ENCODE measurements around the gene DDIT4.
"Not testable (repeated sequence)": the region's sequence is repeated elsewhere in the genome, so short reads cannot be mapped to it uniquely, and the experiment has no call there.

The DDIT4 gene

GRCh38 chr10:72298592-72299519 lies 25.1 kb downstream of the DDIT4 start:
- Histone ChIP-seq H3K9ac (peak overlapping the region; percentile 95; the same call in 1 of the 2 replicates), H2AFZ (ENCODE audit: low read depth) (peak overlapping the region; percentile 44; the same call in 1 of the 2 replicates), H3K27ac (peak overlapping the region; percentile 86), H3K36me3 (ENCODE audit: insufficient read depth) (no peaks in the 10 kb centered on the region), H3K27me3 (ENCODE audit: insufficient read depth, low read depth) (no peaks in the 10 kb centered on the region), H3K4me3 (IDR thresholded peaks at IDR 0.05; ENCODE audit: insufficient read depth, low read depth, low read length) (no peak overlapping the region), H3K4me2 (peak overlapping the region; percentile 63; the same call in 1 of the 2 replicates), H4K20me1 (ENCODE audit: insufficient read depth) (no peaks in the 10 kb centered on the region), H3K4me1 (ENCODE audit: low read depth, poor library complexity, severe bottlenecking) (peaks cover 35% of the 10 kb centered on the region), H3K79me2 (ENCODE audit: insufficient read depth, low read depth) (no peaks in the 10 kb centered on the region)
- TF ChIP-seq, protein P1, sequence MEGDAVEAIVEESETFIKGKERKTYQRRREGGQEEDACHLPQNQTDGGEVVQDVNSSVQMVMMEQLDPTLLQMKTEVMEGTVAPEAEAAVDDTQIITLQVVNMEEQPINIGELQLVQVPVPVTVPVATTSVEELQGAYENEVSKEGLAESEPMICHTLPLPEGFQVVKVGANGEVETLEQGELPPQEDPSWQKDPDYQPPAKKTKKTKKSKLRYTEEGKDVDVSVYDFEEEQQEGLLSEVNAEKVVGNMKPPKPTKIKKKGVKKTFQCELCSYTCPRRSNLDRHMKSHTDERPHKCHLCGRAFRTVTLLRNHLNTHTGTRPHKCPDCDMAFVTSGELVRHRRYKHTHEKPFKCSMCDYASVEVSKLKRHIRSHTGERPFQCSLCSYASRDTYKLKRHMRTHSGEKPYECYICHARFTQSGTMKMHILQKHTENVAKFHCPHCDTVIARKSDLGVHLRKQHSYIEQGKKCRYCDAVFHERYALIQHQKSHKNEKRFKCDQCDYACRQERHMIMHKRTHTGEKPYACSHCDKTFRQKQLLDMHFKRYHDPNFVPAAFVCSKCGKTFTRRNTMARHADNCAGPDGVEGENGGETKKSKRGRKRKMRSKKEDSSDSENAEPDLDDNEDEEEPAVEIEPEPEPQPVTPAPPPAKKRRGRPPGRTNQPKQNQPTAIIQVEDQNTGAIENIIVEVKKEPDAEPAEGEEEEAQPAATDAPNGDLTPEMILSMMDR (conservative IDR thresholded peaks at IDR 0.05; ENCODE audit: low read depth, low read length) = no peak

- H3K4me2 ChIP-seq = no peak overlapping the region
These were observed 29.9 kb downstream of the DDIT4 start for GRCh38 chr10:72303424-72304128.

GRCh38 chr10:72306215-72306760 lies 32.6 kb downstream of the DDIT4 start:
- Histone ChIP-seq H2AFZ (ENCODE audit: low read depth) (no peak overlapping the region), H3K9ac (no peak overlapping the region), H4K20me1 (ENCODE audit: insufficient read depth) (no peaks in the 10 kb centered on the region), H3K36me3 (ENCODE audit: insufficient read depth) (no peaks in the 10 kb centered on the region), H3K4me1 (ENCODE audit: low read depth, poor library complexity, severe bottlenecking) (peaks cover 36% of the 10 kb centered on the region), H3K4me2 (no peak overlapping the region), H3K27ac (no peak overlapping the region), H3K4me3 (IDR thresholded peaks at IDR 0.05; ENCODE audit: insufficient read depth, low read depth, low read length) (no peak overlapping the region), H3K79me2 (ENCODE audit: insufficient read depth, low read depth) (no peaks in the 10 kb centered on the region), H3K27me3 (ENCODE audit: insufficient read depth, low read depth) (no peaks in the 10 kb centered on the region)
- TF ChIP-seq, protein P1 (conservative IDR thresholded peaks at IDR 0.05; ENCODE audit: low read depth, low read length) = no peak

More at GRCh38 chr10:72303424-72304128, 29.9 kb downstream of the DDIT4 start:
- peaks cover 36% of the 10 kb centered on the region for H3K4me1 ChIP-seq (ENCODE audit: low read depth, poor library complexity, severe bottlenecking)
- no peaks in the 10 kb centered on the region for H3K79me2 ChIP-seq (ENCODE audit: insufficient read depth, low read depth)
- H3K4me3 ChIP-seq (IDR thresholded peaks at IDR 0.05; ENCODE audit: insufficient read depth, low read depth, low read length) = no peak overlapping the region
- no peak overlapping the region for H2AFZ ChIP-seq (ENCODE audit: low read depth)
- no peaks in the 10 kb centered on the region for H3K27me3 ChIP-seq (ENCODE audit: insufficient read depth, low read depth)
- no peak overlapping the region for H3K9ac ChIP-seq
- H4K20me1 ChIP-seq (ENCODE audit: insufficient read depth) = no peaks in the 10 kb centered on the region
- no peak overlapping the region for H3K27ac ChIP-seq
- TF ChIP-seq, protein P1 (conservative IDR thresholded peaks at IDR 0.05; ENCODE audit: low read depth, low read length) = no peak
- H3K36me3 ChIP-seq (ENCODE audit: insufficient read depth) = no peaks in the 10 kb centered on the region

DNA sequence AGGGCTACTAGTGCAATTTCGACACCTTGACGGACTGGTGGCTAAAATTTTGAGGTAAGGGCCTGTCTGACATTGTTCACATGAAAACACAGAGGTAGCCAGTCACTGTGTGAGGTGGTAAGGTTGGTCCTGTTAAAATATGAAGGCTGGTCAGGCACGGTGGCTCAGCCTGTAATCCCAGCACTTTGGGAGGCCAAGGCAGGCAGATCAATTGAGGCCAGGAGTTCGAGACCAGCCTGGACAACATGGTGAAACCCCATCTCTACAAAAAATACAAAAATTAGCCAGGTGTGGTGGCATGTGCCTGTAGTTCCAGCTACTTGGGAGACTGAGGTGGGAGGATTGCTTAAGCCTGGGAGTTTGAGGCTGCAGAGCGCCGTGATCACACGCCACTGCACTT lies 34.0 kb downstream of the DDIT4 start:
- peaks cover 31% of the 10 kb centered on the region for H3K4me1 ChIP-seq (ENCODE audit: low read depth, poor library complexity, severe bottlenecking)
- not testable (repeated sequence) for H3K27ac ChIP-seq; H3K36me3 ChIP-seq (ENCODE audit: insufficient read depth); H3K27me3 ChIP-seq (ENCODE audit: insufficient read depth, low read depth); H3K9ac ChIP-seq; H4K20me1 ChIP-seq (ENCODE audit: insufficient read depth); H2AFZ ChIP-seq (ENCODE audit: low read depth); H3K4me2 ChIP-seq; H3K79me2 ChIP-seq (ENCODE audit: insufficient read depth, low read depth); H3K4me3 ChIP-seq (IDR thresholded peaks at IDR 0.05; ENCODE audit: insufficient read depth, low read depth, low read length)
